GM04503 (cell line): Measurements from ENCODE around the gene ATP9B.

ENCODE experiments used
- DNase-seq: peaks from one replicate; pipeline ENCODE4 v3.0.0-alpha.2; 2012; ENCODE audit warnings: low read depth

The ATP9B gene

GRCh38 chr18:79068937-79069716, at the start of gene ATP9B:
Gene ATP9B, plus strand, starts transcription at chr18:79069394. Its CDS starts 17 bp downstream, at chr18:79069411.
- peak; percentile 76 for DNase-seq

- no peak for DNase-seq
Measured at GRCh38 chr18:79019881-79020280, 49.3 kb upstream of the ATP9B start.

- no peak for DNase-seq
Measured at GRCh38 chr18:79022603-79023002, 46.6 kb upstream of the ATP9B start.

GRCh38 chr18:79026491-79026890, 42.7 kb upstream of the ATP9B start:
- DNase-seq = no peak

- no peak for DNase-seq
Measured at GRCh38 chr18:79030680-79031079, 38.5 kb upstream of the ATP9B start.

- no peak for DNase-seq
Measured at GRCh38 chr18:79042276-79042675, 26.9 kb upstream of the ATP9B start.

- no peak for DNase-seq
Measured at GRCh38 chr18:79043288-79043687, 25.9 kb upstream of the ATP9B start.

GRCh38 chr18:79046522-79046921, 22.7 kb upstream of the ATP9B start:
- no peak for DNase-seq

GRCh38 chr18:79047556-79048244, 21.5 kb upstream of the ATP9B start:
- DNase-seq = no peak

- no peak for DNase-seq
Measured at GRCh38 chr18:79048245-79048632, 21.0 kb upstream of the ATP9B start.

GRCh38 chr18:79049506-79049905, 19.7 kb upstream of the ATP9B start:
- DNase-seq = no peak

- DNase-seq = no peak
Measured at GRCh38 chr18:79050005-79050404, 19.2 kb upstream of the ATP9B start.

GRCh38 chr18:79056827-79057367, 12.3 kb upstream of the ATP9B start:
- DNase-seq = no peak

GRCh38 chr18:79058007-79058406, 11.2 kb upstream of the ATP9B start:
- no peak for DNase-seq

GRCh38 chr18:79062806-79063205, 6.4 kb upstream of the ATP9B start:
- DNase-seq = no peak

GRCh38 chr18:79064228-79064627, 5.0 kb upstream of the ATP9B start:
- DNase-seq = no peak

GRCh38 chr18:79065802-79066201, 3.4 kb upstream of the ATP9B start:
- no peak for DNase-seq

GRCh38 chr18:79067611-79068010, 1.6 kb upstream of the ATP9B start:
- DNase-seq = no peak

- DNase-seq = no peak
Measured at GRCh38 chr18:79068341-79068936, 755 bp upstream of the ATP9B start.

- DNase-seq = no peak
Measured at GRCh38 chr18:79069717-79070151, 540 bp downstream of the ATP9B start.

GRCh38 chr18:79070486-79070885, 1.3 kb downstream of the ATP9B start:
- DNase-seq = no peak

GRCh38 chr18:79071037-79071436, 1.8 kb downstream of the ATP9B start:
- DNase-seq = no peak
